Stimulated activated CD4-positive, alpha-beta T cell treated with anti-CD3 and anti-CD28 coated beads, TNF-alpha, amount 100 ng/mL, for 48 hours (primary cell): Measurements from ENCODE around the gene PLEKHG3.
A peak's percentile ranks its signal among the peaks of the same experiment; 100 is the strongest.

Experiments
- DNase-seq, 3 donors: peaks; one replicate each; pipeline ENCODE4 v3.0.0-alpha.2; 2020; ENCODE audit warnings: low read depth in 3 of 3

Gene PLEKHG3

DNA sequence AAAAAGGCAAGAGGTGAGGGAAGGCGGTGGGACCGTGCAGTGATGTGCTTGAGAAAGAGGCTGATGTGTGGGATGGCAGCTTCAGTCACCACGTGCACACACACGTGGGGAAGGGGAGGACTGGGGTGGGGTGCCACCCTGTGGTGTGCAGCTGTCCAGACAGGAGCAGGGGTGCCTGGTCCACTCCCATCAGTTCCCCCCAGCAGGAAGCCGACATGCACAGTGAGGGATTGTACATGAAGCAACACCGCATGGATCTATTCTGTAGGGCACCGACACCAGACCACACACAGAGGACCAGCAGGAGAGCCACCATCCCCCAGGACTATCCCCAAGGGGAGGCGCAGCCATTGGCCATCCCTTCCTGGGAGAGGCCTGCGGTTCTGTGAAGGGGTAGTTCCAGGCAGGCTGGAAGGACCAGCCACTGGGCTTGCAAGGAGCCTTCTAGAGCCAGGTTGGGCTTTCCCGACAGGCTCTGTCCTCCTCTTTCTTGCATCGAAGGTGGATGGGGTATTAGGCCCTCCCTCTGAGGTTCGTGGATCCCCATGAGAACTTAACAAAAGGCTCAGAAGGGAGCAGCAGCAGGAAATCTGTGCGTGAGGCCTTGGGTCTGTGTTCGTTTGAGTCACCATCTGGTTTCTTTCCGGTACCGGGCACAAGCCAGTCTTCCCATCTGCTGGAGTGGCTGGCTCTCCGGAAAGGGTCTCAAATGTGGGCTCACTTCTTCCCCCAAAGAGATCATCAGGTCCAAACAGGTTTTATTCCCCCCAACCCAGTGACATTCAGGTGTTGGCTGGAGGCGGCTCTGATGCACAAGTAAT, 59.8 kb downstream of the PLEKHG3 start:
- no peak for DNase-seq

DNA sequence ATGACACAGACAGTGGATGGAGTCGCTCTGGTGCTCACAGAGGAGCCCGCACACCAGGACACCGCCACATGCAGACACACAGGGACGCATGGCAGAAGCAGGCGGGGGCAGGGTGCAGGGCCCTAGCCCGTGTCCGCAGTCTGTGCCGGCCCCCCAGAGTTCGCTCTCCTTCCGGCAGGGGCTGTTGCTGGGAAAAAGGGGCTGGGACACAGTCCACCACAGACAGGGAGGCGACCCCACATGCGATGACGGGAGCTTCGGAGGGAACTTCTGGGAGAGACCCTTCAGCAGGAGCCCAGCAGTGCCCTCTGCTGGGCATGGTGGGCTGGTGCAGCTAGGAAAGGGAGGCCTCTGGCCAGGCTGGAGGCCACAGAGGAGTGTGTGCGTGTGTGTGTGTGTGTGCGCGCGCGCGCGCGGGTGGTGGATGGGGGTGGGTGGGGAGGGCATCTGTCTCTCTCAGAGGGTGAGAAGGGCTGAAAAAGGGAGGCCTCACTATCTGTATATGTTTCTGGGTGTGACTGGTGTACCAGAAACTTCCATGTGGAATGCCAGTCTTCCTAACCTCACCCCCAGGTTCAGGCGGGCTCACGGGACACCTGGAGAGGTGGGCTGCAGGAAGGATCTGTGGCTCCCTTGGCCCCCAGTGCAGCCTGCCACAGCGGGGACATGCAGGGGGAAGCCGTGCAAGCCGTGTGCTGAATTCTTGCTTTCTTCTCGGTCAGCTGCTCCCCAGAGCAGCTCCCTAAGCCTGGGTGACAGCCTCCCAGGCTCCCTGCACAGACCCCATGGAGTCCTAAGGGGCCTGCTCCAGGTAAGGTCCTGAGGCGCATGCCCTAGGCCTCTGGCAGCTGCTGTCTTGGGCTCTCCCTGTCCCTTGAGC, 60.7 kb downstream of the PLEKHG3 start:
- DNase-seq: peak; percentile 40 to 43 (median 41)

DNA sequence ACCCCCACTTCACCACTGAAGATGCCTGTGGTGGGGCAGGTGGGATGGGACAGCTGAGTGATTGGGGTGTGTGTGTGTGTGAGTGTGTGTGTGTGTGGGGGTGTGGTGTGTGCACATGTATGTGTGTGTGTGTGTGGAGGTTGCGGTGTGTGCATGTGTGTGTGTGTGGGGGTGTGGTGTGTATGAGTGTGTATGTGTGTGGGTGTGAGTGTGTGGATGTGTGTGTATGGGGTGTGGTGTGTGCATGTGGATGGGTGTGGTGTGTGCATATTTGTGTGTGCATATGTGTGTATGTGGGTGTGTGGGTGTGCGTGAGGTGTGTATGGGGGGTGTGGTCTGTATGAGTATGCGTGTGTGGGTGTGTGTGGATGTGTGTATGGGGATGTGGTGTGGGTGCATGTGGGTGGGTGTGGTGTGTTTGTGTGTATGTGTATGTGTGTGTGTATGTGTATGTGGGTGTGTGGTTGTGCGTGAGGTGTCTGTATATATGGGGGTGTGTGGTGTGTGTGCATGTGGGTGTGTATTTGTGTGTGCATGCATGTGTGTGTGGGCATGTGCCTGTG, 61.6 kb downstream of the PLEKHG3 start:
- DNase-seq: no peak

DNA sequence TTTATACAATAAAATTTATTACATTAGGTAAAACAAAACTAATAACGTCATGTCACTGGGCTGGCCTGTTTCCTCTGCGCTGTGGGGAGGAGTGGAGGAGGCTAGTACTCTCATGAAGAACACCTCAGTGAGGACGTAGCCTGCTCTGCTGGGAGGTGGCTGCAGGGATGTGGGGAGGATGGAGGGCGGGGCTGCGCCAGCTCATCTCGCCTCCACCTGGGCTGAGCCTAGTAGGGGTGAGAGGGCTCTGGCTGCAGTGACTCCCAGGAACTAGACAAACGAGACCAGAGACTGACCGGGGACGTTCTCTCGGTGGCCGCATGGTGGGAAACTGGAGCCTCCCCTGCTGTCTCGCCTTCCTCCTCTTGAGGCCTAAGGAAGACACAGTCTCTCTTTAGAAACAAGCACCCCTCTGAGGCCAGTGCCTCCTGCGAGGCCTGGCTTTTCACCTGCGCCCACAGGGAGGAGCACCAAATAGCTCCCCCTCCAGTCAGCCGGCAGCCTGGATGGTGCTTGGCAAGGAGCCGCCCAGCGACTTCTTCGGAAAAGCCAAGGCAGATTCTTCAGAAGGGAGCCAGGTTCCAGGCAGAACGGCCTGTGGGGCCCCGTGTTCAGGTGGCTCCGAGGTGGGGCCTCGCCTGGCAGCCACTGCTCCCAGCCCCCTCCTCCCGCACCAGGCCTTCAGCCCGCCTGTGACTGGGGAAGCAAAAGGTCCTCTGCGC, 62.4 kb downstream of the PLEKHG3 start:
- no peak for DNase-seq

DNA sequence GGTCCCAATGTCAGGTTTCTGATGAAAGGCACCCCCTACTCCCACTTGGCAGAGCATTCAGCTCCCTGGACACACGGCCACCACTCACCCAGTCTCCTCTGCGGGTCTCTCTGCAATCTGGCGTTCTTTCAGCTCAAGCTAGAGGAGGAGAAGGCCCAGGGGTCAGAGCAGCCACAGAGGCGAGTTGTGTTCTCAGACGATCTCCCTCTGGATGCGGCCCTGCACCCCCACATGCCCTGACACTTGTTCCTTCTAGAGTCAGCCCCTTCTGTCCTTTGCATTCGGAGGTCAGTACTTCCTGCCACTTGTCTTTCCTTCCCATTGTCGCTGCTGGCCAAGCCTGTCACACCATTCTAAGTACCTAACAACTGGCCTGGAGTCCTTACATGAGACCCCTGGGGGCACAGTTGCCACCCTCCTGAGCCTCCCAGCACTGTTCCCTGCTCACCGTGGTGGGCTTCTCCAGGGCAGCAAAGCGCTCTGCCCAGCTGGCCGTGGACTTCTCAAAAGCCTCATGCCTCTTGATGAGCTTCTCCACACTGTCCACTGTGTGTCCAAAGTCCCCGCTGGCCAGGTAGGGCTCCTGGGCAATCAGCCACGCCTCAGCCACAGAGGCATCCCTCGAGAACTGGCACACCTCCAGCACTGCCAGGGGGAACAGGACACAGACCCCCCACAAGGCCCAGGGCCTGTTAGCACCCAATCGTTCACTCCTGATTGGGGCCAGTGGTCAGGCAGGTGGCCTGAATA, 63.2 kb downstream of the PLEKHG3 start:
- DNase-seq: no peak

DNA sequence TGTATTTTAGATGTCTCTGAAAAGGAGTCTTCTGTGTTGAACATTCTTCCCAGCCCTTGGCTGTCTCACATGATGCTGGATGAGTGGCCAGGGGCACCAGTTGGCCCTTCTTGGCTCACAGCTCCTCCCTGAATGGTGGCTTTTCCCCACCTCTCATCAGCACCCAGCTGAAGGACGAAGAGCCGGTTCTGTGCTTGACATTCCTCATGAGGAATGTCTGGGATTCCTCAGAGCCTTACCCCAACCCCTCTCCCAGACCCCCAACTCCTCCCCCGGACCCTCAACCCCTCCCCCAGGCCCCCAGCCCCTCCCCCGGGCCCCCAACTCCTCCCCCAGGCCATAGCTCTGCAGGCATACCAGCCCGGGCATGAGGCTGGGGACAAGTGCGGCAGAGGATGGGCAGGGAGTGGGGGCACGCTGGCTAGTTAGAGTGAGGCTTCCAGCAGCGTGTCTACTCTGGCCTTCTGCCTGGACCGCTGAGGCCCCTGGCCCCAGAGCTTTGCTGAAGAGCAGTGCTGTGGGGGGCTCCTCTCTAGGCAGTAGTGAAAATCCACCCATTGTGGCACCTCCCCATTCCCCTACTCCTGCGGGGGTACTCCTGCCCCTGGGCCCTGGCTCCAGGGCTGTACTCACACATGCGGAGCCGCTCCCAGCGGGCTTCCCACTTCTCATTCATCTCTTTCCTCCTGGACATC, 64.3 kb downstream of the PLEKHG3 start:
- no peak for DNase-seq

DNA sequence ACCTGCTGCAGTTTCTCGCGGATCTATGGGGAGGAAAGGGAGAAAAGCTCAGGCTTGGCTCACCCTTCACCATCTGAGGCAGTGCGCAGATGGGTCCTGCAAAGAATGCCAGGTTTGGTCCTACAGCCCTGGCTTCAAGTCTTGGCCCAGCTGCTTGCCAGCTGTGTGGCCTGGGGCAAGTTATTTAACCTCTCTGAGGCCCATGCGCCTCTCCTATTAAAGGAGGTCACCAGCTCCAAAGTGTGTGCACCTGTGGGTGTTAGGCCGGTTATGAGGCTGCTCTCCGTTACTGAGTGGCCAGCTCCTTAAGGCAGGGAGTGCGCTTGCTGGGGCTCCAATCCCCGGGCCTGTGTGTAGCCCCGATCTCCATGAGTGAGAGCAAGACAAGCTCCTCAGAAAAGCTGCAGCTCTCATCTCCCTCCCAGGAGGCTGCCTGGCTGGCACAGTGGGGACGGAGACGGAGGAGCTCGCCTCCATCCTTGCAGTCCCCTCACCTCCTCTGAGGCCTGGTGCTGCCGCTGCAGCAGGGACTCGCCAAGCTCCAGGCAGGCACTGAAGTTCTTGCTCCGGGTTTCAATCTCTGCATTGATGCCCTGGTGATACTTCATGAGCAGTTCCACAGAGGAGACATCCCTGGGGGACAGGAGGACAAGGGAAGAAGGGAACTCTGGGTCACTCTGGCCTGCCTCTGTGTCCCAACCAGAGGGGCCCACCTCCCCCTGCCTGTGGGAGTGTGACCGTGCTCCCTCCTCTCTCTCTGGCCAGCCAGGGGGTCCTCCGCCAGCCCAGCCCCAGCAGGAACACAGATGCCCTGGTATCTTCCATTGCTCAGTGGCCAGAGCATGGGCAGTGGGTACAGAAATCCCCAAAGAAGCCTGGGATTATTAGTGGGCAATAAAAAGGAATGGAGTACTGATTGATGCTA, 65.1 kb downstream of the PLEKHG3 start:
- no peak for DNase-seq

DNA sequence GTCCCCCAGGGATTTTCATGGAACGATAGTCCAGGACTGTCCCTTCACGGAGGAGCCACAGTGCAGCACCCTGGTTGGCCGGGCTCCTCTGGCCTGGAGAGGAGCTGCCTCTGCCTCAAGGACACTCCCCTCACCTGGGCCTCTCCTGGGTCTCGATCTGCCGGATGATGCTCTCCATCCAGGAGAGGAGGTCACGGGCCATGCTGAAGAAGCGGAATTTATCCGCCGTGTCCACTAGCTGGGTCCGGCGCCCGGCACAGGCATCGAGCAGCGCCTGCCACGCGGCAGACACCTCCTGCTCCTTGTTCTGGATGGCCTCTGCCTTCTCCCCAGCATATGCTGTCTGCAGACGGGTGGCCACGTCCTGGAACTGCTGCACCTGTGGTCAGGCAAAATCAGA, 66.5 kb downstream of the PLEKHG3 start:
- DNase-seq: no peak

DNA sequence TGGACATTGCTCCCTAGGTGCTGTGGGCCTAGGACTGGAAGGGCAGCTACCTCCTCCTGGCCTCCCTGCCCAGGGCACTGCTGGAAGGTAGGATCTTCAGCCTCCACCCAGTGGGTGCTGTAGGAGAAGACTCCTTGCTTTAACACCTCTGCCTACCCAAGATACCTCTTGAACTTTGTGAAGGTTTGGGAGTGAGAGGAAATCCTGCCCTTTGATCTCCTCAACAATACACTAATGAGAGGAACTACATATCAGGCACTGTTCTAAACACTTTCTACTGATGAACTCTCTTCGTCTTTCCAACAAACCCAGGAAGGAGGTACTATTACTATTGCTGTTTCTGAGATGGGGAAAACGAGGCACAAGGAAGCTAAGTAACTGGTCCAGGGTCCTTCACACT, 66.9 kb downstream of the PLEKHG3 start:
- no peak for DNase-seq

DNA sequence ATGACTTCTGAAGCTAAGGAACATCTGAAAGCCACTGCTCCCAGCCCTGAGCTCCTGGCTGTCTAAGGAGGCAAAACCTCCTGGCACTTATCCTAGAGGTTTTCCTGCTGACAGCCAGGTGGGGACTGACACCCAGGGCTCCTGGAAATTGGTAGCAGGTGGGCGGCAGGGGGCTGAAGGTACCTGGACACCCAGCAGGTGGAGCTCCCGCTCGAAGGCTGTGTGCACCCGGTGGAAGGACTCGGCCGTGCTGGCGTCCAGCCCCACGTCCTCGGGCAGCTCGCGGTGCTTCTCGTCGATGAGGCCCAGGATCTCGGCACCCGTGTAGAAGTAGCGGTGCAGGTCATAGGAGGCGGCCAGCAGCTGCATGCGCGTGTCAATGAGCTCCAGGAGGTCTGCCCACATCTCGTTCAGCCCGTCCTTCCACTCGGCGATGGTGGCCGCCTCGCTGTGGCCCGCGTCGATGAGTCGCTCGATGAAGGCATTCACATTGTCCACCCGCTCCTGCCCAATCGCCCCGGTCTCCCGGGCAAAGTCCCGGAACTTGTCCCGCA, 68.2 kb downstream of the PLEKHG3 start:
- no peak for DNase-seq

DNA sequence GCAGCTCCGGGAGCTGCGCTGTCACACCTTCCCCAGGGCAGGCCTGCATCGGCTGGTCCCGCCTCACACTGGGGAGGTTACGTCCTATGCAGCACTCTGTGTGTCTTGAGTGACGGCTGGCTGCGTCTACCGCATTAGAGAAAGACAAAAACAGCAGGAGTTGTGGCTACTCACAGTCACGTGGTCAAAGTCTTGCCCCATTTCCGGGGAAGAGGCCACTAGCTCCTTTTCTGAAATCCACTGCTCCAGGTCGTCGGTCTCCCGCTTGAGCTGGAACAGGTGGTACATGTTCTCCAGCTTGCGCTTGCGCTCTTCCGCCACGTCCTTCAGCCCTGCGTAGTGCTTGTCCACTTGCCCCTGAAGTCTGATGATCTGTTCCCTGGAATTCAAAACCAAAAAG, 68.8 kb downstream of the PLEKHG3 start:
- no peak for DNase-seq

DNA sequence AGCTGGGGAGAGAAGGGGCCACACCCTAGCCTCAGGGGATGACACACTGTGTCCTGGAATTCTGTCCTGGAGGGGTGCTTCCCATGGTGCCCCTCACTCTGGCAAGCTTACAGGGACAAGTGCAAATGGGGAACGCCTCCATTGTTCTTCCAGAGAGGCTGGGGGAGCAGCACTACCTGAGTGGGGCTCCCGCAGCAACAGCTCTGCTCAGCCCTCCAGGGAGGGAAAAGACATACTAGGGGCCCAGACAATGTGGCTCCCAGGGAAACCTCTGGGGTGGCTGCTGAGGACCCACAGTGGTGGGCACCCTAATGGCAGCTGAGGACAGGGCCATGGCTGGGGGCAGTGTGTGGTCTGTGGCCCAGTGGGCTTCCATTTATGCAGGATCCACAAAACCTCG, 69.4 kb downstream of the PLEKHG3 start:
- no peak for DNase-seq

DNA sequence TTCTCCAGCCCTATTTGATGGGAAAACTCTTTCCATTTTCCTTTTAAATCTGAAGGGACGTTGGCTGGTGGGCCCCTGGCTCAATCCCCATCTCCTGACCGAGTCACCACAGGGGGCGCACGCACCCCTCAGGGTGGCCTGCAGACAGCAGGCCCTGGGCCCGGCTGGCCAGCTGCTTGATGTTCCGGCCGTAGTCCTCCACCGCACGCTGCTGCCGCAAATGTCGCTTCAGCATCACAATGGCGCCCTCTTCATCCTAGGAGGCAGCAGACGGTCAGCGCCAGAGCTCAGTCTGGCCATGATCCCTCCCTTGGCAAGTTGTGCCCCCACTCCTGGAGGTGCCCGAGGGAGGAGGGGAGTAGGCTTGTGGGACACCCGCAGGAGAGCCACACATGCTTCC, 70.0 kb downstream of the PLEKHG3 start:
- no peak for DNase-seq

DNA sequence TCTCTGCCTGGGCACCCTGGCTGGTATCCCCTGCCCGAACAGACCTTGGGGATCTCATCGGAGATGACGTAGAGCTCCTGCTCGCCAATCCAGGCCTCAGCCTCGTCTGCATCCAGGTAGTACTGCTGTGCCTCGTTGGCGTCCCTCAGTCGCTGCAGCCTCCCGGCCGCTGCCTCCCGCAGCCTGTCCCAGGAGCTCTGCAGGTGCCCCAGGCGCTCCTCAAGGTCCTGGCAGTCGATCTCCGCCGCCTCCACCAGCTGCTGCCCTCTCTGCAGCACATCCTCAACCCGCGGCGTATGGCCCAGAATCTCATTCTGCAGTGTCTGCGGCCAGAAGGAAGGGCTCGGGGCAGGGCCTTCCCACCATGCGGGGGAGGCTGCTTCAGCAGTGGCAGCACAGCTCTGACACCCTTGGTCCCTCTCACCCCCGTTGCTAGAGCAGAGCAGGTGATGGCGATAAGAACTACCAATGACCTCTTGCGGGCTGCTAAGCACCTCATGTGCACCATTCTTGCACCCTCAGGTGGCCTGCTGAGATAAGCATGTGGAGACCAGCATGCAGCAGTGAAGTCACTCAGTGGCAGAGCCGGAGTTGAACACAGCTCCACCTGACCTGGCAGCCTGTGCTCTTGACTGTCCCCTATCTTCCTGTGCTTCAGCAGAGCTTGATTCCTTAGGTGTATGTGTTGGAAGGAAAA, 71.0 kb downstream of the PLEKHG3 start:
- no peak for DNase-seq

DNA sequence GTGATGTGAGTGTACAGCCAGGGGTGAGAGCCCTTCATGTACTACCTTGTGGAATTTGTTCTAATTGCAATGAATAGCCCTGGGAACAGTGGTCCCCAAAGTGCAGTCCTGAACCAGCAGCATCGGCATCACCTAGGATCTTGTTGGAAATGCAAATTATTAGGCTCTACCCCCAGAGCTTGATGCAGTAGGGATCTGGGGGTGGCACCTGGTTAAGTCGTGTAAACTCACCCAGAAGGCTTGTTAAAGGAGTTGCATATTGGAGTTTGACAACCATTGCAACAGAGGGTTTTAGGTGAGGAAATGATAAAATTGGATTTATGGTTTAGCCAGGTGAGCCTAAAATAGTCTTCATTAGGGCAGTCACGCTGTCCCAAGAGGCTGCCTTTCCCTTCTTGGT, 73.2 kb downstream of the PLEKHG3 start:
- DNase-seq: no peak

DNA sequence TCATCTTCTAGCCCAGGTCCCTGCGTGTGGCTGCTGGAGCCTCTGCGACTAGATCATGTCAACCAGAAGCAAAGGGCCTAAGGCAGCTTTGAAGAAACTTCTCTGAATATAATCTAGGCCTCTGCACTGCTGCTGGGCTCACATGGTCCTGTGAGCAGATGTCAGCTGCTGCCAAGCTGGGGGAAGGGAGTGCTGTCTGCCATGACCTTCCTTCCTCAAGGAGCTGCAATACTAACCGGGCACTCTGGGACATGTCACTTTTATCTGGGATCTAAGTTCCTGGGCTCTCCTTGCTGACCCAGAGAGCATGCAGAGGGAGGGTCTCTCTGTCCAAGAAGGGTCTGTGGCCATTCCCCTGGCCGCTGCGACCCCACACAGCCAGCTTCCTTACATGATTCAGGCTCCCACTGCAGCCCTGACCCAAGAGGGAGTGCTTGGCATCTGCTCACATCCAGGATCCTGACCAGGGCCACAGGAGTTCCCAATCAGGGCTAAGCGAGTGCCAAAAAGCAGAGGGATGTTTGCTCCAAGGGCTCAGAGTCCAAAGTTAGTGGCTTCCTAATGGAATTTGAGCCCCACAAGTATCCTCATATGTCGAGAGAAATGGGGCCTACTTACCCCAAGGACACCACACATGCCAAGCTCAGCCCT, 74.0 kb downstream of the PLEKHG3 start:
- no peak for DNase-seq

DNA sequence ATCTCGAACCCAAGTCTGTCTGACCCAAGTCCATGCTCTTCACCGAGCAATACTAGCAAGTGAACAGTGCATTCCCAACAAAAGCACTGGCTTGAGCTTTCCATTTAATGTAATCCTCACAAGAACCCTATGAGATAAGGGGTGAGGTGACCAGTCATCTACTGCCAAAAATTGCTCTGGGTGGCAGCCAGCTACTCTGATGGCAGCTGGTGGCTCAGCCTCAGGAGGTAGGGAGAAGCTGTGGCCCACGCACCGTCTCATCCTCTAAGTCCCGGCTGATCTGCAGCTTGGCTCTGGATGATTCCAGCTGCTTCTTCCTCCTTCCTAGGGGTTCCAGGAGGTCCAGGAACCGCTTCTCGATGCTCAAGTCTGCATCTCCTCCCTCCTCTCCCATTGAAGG, 75.2 kb downstream of the PLEKHG3 start:
- DNase-seq: no peak

DNA sequence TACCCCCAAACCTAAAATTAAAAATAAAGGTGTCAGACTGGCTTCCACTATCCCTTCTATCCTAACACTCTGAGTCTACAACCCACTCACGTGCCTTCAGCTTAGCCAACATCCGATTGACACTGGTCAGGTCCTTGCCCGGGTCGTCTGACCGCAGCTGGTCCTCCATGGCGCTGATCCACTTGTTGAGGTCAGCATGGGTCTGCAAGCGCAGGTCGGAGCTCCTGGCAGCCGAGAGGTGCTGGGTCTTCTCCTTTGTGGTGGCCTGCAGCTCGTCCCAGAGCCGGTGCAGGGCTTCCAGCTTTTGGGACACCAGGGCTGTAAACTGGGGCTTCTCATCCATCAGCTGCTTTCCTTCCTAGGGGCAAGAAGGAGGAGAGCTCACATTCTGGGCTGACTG, 78.0 kb downstream of the PLEKHG3 start:
- DNase-seq: no peak
